GM18873 (cell line): ENCODE results near the gene XRCC4.

Experiments
- ATAC-seq: cut with Tn5 transposase; IDR thresholded peaks from one replicate; pipeline ENCODE4 v1.9.1; 2021; ENCODE audit warnings: mild to moderate bottlenecking, moderate library complexity, moderate number of reproducible peaks; ENCODE audit not compliant: unreplicated experiment, low FRiP score

Gene XRCC4

DNA sequence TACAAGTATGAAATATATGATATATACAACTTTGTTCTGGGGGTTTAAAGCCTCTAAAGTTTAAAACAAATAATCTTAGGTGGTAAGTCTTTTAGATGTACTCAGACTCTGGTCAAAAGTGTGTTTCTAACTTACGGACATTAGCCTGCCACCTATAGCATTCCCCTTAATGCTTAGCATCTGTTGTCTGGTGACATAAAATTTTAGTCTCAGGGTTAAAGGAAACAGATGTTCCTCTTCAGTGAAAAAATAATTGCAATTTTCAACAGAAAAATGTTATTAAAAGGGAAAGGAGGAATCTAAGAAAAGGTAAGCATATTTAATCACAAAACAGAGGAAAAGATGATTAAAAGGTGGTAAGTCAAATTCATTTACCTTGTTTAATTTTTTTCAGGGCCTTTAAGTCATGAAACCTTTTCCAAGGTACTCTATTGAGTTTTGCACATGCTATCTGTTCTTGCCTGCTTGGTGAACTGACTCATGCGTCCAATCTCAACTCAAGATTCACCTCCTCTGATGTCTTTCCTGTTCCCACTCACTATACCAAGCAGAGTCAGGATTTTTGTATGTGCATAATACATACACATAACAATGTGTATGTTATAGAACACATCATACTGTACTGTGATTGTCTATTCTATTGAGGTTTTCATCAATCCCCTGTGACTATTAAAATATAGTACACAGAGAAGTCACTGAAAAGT lies 8.1 kb upstream of the XRCC4 start:
- no peak for ATAC-seq

DNA sequence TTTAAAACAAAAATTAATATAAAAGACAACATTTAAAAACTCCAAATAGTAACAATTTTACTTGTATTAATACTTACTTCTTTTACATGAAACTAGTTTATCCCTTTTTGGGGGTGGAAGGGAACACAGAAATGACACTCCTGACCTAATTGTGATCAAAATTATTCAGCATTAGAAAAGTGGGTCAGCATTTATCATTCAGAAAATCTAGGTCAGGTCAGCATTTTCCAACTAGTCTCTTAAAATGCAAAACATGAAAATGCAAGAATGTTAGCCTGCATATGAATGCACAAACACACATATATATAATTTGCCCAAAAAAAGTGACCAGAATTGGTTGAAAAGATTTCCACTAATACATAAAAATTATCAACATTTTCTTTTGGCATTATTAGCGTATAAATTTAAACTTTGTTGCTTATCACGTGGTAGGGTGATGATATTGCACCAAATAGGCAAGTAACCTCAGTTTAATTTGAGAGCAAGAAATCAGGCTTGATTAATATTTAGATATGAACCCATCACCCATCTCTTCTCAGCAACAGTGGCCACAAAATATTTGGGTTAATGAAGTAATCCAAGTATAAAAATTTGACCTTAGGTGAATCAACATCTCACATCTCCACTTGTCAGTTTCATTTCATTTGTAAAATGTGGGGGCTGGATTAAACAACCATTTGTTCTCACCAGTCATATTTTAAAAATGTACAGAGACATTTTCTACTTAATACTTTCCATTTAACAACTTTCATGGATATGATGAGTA lies 5.9 kb upstream of the XRCC4 start:
- ATAC-seq = no peak

DNA sequence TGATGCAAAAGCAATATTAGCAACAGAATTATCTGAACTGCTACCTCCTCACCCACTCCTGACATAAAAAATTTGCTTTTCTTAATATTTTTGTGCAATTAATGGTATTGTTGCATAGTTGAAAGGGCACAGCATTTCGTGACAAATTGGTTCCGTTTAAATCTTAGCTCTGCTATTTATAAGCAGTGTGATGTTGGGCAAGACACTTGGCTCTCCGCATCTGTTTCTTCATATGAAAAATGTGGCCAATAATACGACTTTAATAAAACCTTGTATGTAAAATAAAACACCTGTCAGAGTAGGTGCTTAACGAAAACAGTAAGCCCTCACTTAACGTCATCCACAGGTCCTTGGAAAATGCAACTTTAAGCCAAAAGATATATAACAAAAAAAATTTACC lies 4.4 kb upstream of the XRCC4 start:
- no peak for ATAC-seq

DNA sequence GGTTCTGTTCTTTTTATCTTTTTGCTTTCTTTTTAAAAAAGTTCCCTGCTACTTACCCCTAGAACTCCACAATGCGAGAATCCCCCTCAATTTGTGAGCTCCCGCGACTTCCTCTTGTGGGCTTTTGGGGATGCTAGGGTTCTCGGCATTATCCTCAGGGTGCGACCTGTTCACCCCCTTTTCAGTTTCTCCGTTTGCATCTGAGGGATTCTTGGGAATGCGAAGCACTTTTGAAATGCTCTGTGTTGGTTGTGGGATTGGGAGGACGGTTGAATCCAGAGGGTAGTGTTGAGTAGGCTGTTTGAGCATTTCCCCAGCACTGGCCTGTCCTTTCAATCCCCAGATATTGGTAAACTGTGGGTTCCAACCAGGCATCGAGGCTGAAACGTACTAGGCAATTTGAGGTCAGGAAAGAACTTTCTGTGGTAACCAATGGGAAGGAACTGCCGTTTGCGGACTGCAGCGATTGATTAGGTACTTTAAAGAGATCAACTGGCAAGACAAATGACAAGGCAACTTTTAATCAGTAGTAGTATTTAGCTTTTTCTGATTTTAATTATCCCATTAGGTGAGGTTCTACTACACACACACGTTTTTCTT lies 415 bp downstream of the XRCC4 start:
- ATAC-seq = no peak

DNA sequence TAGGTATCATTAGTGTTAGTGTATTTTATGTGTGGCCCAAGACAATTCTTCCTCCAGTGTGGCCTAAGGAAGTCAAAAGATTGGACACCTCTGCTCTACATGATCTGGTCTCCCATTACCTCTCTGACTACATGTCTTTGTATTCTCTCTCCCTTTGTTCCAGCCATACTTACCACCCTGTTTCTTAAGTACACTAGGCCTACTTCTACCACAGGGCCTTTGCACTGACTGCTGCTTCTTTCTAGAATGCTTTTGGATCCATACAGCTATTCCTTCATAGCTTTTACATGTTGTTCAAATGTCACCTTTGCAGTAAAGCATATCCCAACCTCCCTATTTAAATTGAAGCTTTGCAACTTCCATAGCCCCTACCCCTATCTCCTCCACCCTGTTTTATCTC lies 5.4 kb downstream of the XRCC4 start:
- ATAC-seq = no peak

DNA sequence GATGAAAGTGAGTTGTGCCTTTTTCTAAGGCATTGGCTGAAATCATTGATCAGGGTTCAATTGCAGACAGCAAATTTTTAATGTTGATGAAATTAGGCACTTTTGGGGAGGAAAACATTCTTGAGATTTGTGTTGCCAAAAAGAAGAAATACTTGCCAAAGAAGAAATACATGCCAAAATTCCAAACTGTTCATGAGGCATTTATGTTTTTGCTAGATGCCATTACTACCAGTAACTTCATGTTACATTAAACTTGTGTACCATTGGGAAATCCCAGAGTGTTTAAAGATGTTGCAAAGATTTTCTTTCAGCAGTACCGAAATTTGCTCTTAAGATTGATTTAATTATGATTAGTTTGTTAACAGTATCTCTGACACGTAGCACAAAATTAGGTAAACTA lies 7.0 kb downstream of the XRCC4 start:
- no peak for ATAC-seq

DNA sequence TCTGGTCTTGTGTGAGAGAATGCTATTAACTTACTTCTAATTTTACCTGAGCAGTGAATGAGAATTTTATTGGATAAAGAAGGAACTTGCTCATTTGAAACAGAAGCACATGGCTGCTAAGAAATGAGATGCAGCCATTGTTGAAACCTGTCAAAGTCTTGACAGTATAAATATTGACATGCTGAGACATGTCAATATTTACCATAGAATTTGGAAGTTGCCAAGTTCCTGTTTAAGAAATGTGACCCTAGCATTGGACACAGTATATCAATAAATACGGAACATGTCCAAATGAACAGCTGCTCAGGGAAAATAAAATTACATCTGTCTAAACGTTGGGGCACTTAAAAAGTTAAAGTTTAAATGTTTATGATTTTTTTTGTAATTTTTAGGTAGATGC lies 7.8 kb downstream of the XRCC4 start:
- ATAC-seq = no peak

DNA sequence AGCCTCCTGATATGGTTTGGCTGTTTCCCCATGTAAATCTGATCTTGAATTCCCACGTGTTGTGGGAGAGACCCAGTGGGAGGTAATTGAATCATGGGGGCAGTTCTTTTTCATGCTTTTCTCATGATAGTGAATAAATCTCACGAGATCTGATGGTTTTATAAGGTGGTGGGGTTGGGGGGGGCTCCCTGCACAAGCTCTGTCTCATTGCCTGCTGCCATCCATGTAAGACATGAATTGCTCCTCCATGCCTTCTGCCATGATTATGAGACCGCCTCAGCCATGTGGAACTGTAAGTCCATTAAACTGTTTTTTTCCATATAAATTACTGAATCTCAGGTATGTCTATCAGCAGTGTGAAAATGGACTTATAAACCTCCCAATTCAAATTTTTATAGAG lies 12.8 kb downstream of the XRCC4 start:
- no peak for ATAC-seq

DNA sequence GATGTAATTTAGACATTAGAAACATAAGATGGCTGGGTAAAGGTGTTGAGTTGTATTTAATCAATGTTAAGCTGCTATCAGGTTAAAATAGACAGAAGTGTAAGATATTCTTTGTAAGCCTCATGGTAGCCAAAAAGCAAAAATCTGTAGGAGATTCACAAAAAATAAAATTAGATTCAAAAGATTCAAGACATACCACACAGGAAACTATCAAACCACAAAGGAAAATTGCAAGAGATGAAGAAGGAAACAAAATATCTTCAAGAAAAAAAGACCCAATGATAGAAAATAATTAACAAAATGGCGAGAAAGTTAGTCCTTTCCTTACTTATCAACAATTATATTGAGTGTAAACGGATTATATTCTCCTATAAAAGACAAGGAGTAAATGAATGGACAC lies 15.3 kb downstream of the XRCC4 start:
- ATAC-seq = no peak

DNA sequence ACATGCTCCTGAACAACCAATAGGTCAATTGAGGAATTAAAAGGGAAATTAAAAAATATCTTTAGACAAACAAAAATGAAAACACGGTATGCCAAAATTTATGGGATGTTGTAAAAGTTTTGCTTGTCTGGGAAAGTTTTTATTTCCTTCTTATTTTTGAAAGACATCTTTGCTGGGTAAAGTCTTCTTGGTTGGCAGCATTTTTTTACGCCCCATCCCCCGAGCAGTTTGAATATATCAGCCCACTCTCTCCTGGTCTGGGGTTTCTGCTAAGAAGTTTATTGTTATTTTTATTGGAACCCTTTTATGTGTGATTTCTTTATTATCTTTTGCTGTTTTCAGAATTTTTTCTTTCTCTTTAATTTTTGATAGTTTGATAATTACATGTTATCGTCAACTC lies 16.3 kb downstream of the XRCC4 start:
- ATAC-seq = no peak

DNA sequence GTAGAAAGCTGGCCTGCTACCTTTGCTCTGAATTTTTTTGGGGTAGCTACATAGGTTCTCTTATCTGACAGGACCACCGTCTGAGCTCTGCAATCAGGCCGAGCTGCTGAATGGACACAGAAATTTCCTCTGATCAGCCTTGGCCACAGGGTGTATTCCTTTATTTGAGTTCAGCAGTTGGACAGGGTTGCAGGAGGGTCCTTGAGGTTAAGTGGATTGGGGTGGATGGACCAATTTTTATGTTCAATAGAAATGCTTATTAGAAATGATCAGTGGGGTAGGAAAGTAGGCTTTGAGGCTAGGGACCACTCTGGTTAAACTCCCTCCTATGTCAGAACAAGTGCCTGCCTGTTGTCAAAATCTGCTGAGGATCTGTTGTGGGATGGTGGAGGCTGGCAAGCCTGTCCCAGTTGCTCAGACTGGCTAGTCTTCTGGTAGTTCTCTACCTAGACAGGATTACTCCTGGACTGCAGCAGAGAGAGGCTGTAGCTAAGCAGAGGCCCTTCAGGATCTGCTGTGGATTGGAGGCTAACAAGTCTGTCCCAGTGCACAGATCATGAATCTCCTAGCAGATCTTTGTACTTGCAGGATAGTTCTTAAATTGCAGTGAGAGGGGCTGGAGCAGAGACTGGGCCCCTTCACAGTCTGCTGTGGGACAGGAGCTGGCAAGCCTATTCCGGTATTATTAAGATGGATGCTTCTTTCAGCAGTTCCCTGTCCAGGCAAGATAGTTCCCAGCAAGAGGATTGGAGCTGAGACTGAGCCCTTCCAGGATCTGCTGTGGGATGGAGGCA lies 18.0 kb downstream of the XRCC4 start:
- ATAC-seq = no peak

DNA sequence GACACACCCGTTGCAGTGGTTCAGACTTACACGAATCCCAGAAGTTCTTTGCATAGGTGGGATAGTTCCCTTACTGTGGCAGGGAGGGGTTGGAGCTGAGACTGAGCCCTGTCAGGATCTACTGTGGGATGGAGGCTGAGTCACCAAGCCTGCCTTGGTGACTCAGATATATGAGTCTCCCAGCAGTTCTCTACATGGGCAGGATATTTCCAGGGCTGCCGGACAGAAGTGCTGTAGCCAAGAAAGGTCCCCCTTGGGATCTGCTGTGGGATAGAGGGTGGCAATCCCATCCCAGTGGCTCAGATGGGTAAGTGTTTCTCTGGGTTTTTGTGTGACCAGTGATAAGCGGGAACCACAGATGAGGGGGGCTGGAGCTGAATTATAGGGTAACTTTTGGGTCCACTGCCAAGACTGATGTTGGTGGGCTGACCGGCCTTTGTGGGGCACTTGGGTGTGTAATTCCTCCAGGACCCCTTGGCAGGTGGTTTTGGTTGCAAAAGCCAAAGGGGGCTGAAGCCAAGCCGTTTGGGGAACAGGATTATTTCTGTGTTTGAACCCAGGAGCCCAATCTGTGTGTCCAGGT lies 18.7 kb downstream of the XRCC4 start:
- ATAC-seq = no peak

DNA sequence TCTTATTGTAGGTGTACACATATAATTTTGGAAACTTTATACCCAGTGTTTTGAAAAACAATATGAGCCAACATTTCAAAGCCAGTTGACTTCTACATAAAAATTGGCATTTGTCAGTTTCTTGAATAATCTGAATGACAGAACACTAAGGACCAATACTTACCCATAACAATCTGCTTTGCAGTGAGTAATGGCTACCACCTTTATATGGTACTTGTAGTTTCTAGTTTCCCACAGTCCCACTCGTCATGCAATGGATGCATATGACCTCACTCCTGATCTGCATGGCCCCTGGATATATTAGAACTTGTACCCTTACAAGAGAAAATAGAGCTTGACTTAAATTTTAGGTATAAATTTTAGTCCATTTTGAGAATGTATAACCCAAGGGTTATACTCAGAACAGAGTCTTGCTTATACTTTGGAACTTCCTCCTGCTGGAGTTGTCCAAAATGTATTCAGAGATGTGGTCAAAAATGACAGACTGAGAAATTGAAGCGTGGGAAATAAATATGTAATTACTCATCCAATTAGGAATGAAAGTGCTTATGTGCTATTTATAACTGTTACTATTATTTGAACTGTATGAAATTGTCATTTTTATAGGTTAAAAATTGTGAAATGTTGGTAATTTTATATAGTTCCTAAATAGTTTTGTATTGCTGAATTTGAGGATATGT lies 19.5 kb downstream of the XRCC4 start:
- ATAC-seq = no peak

DNA sequence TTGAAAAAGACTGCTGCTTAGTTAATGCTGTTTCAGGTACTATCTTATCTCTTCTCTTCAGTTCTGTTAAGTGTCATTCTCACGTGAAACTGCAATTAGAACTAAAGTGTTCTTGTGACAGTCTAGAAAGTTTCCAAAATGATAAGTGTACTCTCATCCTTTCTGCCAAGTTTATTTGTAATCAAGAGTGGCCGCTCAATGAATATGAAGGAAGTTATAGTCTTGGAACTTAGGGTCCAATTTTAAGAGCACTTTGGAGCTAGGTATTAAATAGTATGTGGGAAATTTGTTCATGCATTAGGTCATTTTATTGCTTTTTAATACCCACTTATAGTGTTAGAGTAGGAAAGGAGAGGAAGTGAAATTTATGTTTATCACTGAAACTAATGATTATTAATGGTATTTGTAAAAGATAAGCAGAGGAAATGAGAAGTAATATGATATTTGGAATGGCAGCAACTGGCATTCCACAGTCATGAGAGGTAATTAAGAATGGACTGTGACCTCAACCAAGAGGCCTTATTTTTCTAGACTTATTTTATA lies 20.4 kb downstream of the XRCC4 start:
- ATAC-seq = no peak

DNA sequence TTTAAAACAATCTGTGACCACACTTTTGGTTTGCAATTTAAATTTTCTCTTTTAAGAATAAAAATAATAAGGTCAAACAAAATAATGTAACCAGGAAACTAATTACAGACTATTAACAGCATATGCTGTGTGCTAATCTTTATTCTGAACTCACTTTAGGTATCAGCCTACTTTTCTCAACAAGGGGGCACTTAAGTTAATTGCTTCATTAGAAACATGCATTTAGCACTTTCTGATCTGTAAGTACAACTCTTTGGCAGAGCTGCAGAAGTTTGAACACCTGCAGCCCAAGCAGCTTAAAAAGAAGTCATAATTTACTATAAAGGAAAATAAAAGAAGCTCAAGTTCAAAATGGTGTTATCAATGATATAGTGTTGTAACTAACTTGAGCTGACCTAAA lies 21.7 kb downstream of the XRCC4 start:
- ATAC-seq = no peak

DNA sequence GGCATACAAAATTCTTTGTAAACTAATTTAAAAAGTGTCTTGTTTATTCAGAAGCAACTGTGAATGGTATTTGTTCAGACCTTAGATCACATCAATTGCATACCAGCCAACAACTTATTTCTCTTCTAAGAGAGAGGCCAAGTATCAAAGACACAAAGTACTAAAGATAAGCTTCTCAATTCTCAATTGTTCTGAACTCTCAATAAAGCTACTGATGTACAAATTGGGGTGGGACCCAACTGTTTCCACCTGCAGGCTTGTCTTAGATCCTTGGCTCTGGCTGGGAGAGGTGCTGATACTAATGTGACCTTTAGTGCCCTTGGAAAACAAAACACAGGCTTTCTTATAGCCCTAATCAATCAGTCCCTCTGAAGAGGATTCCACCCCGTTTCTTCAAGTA lies 22.1 kb downstream of the XRCC4 start:
- ATAC-seq = no peak

DNA sequence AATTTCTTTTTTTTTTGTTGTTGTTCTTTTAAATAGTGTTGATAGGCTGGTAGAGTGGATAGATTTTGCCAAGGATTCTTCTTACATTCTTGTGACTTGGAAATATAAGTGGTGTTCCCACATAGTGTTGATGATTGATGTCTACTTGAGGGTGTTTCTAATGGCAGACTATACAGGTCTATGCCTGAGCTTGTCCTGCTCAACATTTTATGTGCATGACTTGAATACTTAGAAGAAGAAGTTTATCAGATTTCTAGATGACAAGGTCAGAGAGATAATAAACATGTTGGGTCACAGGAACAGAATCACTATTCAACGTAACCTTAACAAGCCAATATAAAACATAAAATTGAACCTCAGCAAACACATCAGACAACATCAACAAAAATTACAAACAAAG lies 24.2 kb downstream of the XRCC4 start:
- no peak for ATAC-seq

DNA sequence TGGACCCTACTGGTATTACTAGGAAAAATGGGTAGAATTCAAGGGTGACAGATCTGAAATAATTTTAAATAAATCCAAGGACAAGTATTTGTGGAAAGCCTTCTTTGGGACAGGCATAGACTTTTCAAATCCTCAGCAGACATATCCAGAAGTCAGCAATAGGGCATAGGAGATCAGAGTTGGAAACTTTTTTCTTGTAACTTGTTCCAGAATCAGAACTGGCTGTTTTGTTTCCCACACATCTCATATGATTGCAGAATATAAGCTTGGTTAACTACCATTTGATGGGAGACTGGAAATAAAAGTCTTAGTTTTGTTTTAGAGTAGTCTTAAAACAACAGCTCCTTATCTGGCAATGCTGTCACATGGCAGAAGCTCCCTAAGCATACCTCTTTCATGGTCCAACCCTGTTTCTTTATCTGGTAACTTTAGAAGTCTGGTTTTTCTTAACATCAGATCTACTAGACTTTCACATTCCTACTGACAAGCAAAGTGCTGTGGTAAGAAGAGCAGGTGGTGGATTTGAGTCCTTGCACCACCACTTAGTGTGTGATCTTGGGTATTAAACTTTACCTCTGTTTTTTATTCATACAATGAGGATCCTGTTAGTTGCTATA lies 25.1 kb downstream of the XRCC4 start:
- ATAC-seq = no peak

DNA sequence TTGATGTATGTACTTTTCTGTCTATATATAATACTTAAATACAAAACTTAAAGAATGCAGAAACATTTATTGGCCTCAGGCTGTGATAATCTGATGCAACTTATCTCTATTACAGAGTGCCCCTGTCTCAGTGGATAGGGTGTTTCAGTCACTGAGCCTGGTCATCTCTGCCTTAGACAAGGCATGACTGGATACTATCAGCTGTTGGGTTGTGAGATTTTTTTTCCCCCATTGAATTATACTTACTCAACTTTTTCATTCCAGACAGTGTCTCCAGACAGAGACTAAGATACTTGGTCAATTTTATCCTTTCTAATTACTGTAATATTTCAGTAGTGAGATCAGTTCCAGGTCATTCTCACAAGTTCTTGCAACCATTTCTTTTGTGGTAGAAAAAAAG lies 26.7 kb downstream of the XRCC4 start:
- no peak for ATAC-seq
